IgD-negative memory B cell (primary cell): Measurements from ENCODE around the gene OAS2. TPM values are rescaled to one million over a fixed set of nuclear protein-coding genes. Genes with fewer than 3 reads are reported as not detected.
"Not testable (repeated sequence)": the region's sequence is repeated elsewhere in the genome, so short reads cannot be mapped to it uniquely, and the experiment has no call there.

ENCODE experiments used
- H3K27ac Mint-ChIP-seq, 3 donors: one replicate each; pipeline ENCODE4 v1.8.0; 2020 to 2022; ENCODE audit warnings: mild to moderate bottlenecking in 3 of 3, mixed read lengths in 3 of 3, moderate library complexity in 1 of 3
- H3K27me3 Mint-ChIP-seq: one replicate; pipeline ENCODE4 v1.8.0; 2021; ENCODE audit warnings: mixed read lengths
- H3K36me3 Mint-ChIP-seq: one replicate; pipeline ENCODE4 v1.8.0; 2020; ENCODE audit warnings: mild to moderate bottlenecking, mixed read lengths
- H3K4me1 Mint-ChIP-seq, 3 donors: one replicate each; pipeline ENCODE4 v1.8.0; 2020 to 2022; ENCODE audit warnings: mixed read lengths in 3 of 3, mild to moderate bottlenecking in 1 of 3
- H3K4me3 Mint-ChIP-seq, 4 donors: one replicate each; pipeline ENCODE4 v1.8.0; 2020 to 2022; ENCODE audit warnings: mild to moderate bottlenecking in 4 of 4, mixed read lengths in 4 of 4, moderate library complexity in 3 of 4
- H3K9me3 Mint-ChIP-seq, 3 donors: one replicate each; pipeline ENCODE4 v1.8.0; 2020 to 2021; ENCODE audit warnings: mixed read lengths in 3 of 3, mild to moderate bottlenecking in 1 of 3
- polyA plus RNA-seq: library from polyadenylated mRNA; unstranded; fragments of 300-500 nt; fragmentation: Illumina TruSeq; gene quantifications from one replicate; pipeline ENCODE4 v1.2.3, GENCODE V29; 2021

Gene OAS2
- polyA plus RNA-seq, 1 donor from 2014 or later: 44.7 TPM

GRCh38 chr12:112944024-112944690 is 34.2 kb upstream of the OAS2 start:
- Mint-ChIP-seq H3K36me3 (peaks cover 8% of the 10 kb centered on the region), H3K4me3 (peak overlapping the region in 1 of 4 donors; percentile 48), H3K4me1 (peaks cover 10 to 14% (median 11%) of the 10 kb centered on the region in 3 donors), H3K9me3 (peaks cover 0 to 5% (median 1%) of the 10 kb centered on the region in 3 donors), H3K27me3 (no peaks in the 10 kb centered on the region), H3K27ac (no peak overlapping the region)

DNA sequence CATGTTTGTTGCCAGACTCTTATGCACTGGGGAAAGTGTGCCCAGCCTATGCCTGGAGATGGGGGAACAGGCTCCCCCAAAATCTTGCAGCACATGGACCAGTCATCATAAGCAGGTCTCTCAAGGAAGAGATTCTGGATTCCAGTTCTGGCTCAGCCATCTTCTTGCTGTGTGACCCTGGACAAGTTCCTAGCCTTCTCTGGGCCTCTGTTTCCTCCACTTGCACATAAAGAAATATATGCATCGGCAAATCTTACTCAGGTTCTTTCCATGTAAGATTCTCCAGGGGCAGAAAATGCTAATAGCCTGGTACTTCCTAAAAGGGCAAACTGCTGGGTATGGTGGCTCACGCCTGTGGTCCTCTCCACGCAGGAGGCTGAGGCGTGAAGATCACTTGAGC is 32.8 kb upstream of the OAS2 start:
- Mint-ChIP-seq H3K9me3 (peaks cover 0 to 5% (median 1%) of the 10 kb centered on the region in 3 donors), H3K4me3 (no peak overlapping the region), H3K36me3 (peaks cover 8% of the 10 kb centered on the region), H3K27ac (no peak overlapping the region), H3K4me1 (peaks cover 0 to under 1% (median 0%) of the 10 kb centered on the region in 3 donors), H3K27me3 (no peaks in the 10 kb centered on the region)

DNA sequence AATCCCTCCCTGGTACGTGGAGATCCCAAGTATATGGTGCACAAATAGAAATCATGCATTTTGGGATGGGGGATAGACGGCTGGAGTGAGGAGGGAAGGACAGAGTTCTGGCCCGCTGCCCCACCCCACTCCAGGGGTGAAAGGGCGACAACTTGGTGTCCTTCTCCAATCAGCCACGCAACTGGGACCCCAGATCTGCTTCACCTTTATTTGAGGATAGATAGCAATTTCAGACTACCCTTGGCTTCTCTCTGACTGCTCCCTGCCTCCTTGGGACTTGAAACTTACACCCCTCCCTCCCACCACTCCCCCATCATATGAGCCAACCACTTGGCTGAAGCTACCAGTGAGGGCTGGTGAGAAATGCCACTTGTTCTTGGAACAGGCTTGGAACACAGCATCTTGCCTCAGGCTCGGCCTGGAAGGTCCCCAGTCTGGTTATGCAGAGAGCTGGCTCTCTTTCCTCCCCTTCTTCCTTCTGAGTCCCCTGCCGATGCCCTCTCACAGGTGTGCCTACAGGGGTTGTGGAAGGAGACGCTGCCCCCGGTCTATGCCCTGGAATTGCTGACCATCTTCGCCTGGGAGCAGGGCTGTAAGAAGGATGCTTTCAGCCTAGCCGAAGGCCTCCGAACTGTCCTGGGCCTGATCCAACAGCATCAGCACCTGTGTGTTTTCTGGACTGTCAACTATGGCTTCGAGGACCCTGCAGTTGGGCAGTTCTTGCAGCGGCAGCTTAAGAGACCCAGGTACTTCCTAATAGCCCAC is 31.9 kb upstream of the OAS2 start:
- H3K4me3 Mint-ChIP-seq: no peak overlapping the region
- no peak overlapping the region for H3K27ac Mint-ChIP-seq
- peaks cover 0 to 5% (median 1%) of the 10 kb centered on the region in 3 donors for H3K9me3 Mint-ChIP-seq
- H3K27me3 Mint-ChIP-seq: no peaks in the 10 kb centered on the region
- no peaks in the 10 kb centered on the region for H3K4me1 Mint-ChIP-seq
- peaks cover 12% of the 10 kb centered on the region for H3K36me3 Mint-ChIP-seq

DNA sequence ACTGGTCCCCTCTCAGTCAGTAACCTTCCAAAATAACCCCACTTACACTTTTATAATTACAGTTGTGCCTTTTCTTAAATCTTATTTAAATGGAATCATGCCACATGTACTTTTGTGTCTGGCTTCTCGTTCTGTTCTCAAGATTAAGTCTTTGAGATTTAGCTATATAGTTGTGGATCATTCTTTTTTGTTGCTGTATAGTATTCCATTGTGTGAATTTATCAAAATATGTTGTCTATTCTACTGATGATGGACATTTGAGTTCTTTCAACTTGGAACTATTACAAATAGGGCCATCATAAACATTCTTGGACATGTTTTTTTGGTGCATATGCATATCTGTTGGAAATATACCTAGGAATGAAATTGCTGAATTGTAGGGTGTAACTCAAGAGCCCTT is 31.0 kb upstream of the OAS2 start:
- H3K27me3 Mint-ChIP-seq: no peaks in the 10 kb centered on the region
- H3K4me1 Mint-ChIP-seq: no peaks in the 10 kb centered on the region
- H3K27ac Mint-ChIP-seq: no peak overlapping the region
- H3K4me3 Mint-ChIP-seq: no peak overlapping the region
- peaks cover 1 to 8% (median 2%) of the 10 kb centered on the region in 3 donors for H3K9me3 Mint-ChIP-seq
- H3K36me3 Mint-ChIP-seq: peaks cover 11% of the 10 kb centered on the region

- no peaks in the 10 kb centered on the region for H3K27me3 Mint-ChIP-seq
- no peaks in the 10 kb centered on the region for H3K4me1 Mint-ChIP-seq
- no peak overlapping the region for H3K27ac Mint-ChIP-seq
- peaks cover 3 to 11% (median 5%) of the 10 kb centered on the region in 3 donors for H3K9me3 Mint-ChIP-seq
- peaks cover 11% of the 10 kb centered on the region for H3K36me3 Mint-ChIP-seq
- H3K4me3 Mint-ChIP-seq: no peak overlapping the region
Measured at GRCh38 chr12:112947761-112948160, 30.6 kb upstream of the OAS2 start.

- H3K27me3 Mint-ChIP-seq: no peaks in the 10 kb centered on the region
- no peak overlapping the region for H3K4me3 Mint-ChIP-seq
- peaks cover 5 to 11% (median 5%) of the 10 kb centered on the region in 3 donors for H3K9me3 Mint-ChIP-seq
- peak overlapping the region in 1 of 3 donors; percentile 46 for H3K27ac Mint-ChIP-seq
- H3K4me1 Mint-ChIP-seq: no peaks in the 10 kb centered on the region
- H3K36me3 Mint-ChIP-seq: peaks cover 11% of the 10 kb centered on the region
Measured at GRCh38 chr12:112948806-112949205, 29.5 kb upstream of the OAS2 start.

- H3K4me3 Mint-ChIP-seq: no peak overlapping the region
- H3K27me3 Mint-ChIP-seq: no peaks in the 10 kb centered on the region
- no peak overlapping the region for H3K27ac Mint-ChIP-seq
- no peaks in the 10 kb centered on the region for H3K4me1 Mint-ChIP-seq
- peaks cover 5 to 11% (median 5%) of the 10 kb centered on the region in 3 donors for H3K9me3 Mint-ChIP-seq
- peaks cover 9% of the 10 kb centered on the region for H3K36me3 Mint-ChIP-seq
Measured at GRCh38 chr12:112950701-112951100, 27.6 kb upstream of the OAS2 start.

DNA sequence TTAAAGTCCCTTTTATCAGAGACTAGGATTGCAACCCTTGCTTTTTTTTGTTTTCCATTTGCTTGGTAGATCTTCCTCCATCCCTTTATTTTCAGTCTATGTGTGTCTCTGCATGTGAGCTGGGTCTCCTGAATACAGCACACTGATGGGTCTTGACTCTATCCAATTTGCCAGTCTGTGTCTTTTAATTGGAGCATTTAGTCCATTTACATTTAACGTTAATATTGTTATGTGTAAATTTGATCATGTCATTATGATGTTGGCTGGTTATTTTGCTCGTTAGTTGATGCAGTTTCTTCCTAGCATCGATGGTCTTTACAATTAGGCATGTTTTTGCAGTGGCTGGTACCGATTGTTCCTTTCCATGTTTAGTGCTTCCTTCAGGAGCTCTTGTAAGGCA is 21.2 kb upstream of the OAS2 start:
- H3K4me1 Mint-ChIP-seq, H3K4me3 Mint-ChIP-seq, H3K27ac Mint-ChIP-seq, H3K27me3 Mint-ChIP-seq: not testable (repeated sequence)
- Mint-ChIP-seq H3K36me3 (peaks cover 34% of the 10 kb centered on the region), H3K9me3 (peaks cover 6 to 12% (median 11%) of the 10 kb centered on the region in 3 donors)

GRCh38 chr12:112961074-112961473 is 17.2 kb upstream of the OAS2 start:
- Mint-ChIP-seq H3K9me3 (peaks cover 2 to 6% (median 5%) of the 10 kb centered on the region in 3 donors), H3K36me3 (peaks cover 27% of the 10 kb centered on the region)

GRCh38 chr12:112961536-112961935 is 16.8 kb upstream of the OAS2 start:
- Mint-ChIP-seq H3K4me3 (peak overlapping the region in 1 of 4 donors; percentile 54), H3K4me1 (peaks cover 0 to 5% (median 3%) of the 10 kb centered on the region in 3 donors), H3K9me3 (peaks cover 2 to 6% (median 5%) of the 10 kb centered on the region in 3 donors), H3K27me3 (no peaks in the 10 kb centered on the region), H3K36me3 (peaks cover 26% of the 10 kb centered on the region), H3K27ac (peak overlapping the region in 1 of 3 donors; percentile 76)

More at GRCh38 chr12:112961074-112961473, 17.2 kb upstream of the OAS2 start:
- Mint-ChIP-seq H3K27ac (no peak overlapping the region), H3K4me3 (no peak overlapping the region), H3K27me3 (no peaks in the 10 kb centered on the region), H3K4me1 (peaks cover 0 to 5% (median 5%) of the 10 kb centered on the region in 3 donors)

DNA sequence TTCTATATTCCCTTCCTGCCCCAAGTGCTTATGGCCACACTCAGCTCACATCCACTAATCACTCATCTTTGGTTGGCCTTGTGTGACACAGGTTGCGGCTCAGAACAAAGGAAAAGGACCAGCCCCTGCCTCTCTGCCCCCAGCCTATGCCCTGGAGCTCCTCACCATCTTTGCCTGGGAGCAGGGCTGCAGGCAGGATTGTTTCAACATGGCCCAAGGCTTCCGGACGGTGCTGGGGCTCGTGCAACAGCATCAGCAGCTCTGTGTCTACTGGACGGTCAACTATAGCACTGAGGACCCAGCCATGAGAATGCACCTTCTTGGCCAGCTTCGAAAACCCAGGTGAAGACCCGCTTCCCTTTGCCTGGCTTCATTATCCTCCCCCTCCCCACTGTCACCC is 15.8 kb upstream of the OAS2 start:
- H3K4me1 Mint-ChIP-seq: peaks cover 0 to 5% (median 3%) of the 10 kb centered on the region in 3 donors
- peaks cover 23% of the 10 kb centered on the region for H3K36me3 Mint-ChIP-seq
- H3K27me3 Mint-ChIP-seq: no peaks in the 10 kb centered on the region
- H3K9me3 Mint-ChIP-seq: peaks cover 2 to 6% (median 3%) of the 10 kb centered on the region in 3 donors
- H3K4me3 Mint-ChIP-seq: no peak overlapping the region
- no peak overlapping the region for H3K27ac Mint-ChIP-seq

DNA sequence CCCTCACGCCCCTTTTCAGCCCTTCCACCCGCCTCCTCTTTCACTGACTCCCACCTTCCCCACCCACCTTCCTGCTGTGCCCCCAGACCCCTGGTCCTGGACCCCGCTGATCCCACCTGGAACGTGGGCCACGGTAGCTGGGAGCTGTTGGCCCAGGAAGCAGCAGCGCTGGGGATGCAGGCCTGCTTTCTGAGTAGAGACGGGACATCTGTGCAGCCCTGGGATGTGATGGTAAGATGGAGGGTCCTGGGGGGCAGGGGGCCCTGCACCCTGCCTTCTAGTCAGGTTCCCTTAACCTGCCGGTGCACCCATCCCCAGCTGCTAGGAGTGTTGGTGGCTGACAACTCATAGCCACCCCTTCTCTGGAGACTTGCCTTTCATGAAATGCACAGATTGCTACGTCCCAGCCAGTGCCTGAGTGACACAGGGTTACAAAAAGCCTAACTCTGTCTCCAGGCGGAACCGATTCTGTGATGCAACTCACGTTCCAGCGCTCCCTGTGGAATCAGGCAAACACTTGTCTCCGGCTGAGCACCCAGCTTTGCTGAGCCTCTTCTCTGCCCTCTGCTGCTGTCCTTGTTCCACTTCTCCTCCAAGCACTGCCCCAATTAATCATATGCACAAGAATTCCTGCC is 15.0 kb upstream of the OAS2 start:
- Mint-ChIP-seq H3K4me1 (peaks cover 0 to 5% (median 3%) of the 10 kb centered on the region in 3 donors), H3K27me3 (no peaks in the 10 kb centered on the region), H3K4me3 (no peak overlapping the region), H3K36me3 (peaks cover 18% of the 10 kb centered on the region), H3K27ac (no peak overlapping the region), H3K9me3 (peaks cover 0 to 3% (median 2%) of the 10 kb centered on the region in 3 donors)

- H3K4me3 Mint-ChIP-seq: no peak overlapping the region
Measured at GRCh38 chr12:112964067-112964670, 14.2 kb upstream of the OAS2 start.

GRCh38 chr12:112964915-112965314 is 13.4 kb upstream of the OAS2 start:
- H3K27me3 Mint-ChIP-seq: no peaks in the 10 kb centered on the region
- H3K4me1 Mint-ChIP-seq: peaks cover 0 to 3% (median 0%) of the 10 kb centered on the region in 3 donors
- no peak overlapping the region for H3K4me3 Mint-ChIP-seq
- peaks cover 0 to 2% (median 0%) of the 10 kb centered on the region in 3 donors for H3K9me3 Mint-ChIP-seq
- H3K27ac Mint-ChIP-seq: no peak overlapping the region
- peaks cover 11% of the 10 kb centered on the region for H3K36me3 Mint-ChIP-seq

More at GRCh38 chr12:112964067-112964670, 14.2 kb upstream of the OAS2 start:
- H3K27ac Mint-ChIP-seq: no peak overlapping the region
- H3K4me1 Mint-ChIP-seq: peaks cover 0 to 5% (median 3%) of the 10 kb centered on the region in 3 donors
- peaks cover 0 to 3% (median 2%) of the 10 kb centered on the region in 3 donors for H3K9me3 Mint-ChIP-seq
- no peaks in the 10 kb centered on the region for H3K27me3 Mint-ChIP-seq
- H3K36me3 Mint-ChIP-seq: peaks cover 18% of the 10 kb centered on the region
